K562 (cell line): ENCODE measurements around the gene CALML3. TPM values are rescaled to one million over a fixed set of nuclear protein-coding genes. Genes with fewer than 3 reads are reported as not detected.

ENCODE experiments used
- ATAC-seq: fragments of 200-7000 bp; cut with Tn5 transposase; 3 replicates; pipeline ENCODE4 v1.9.1; 2020; ENCODE audit warnings: moderate library complexity
- BruUV-seq: library from RNA; stranded (reverse); fragments of 400-500 nt; replicated peaks from 2 replicates; lab custom pipeline; 2021; lab: Mats Ljungman, UMichigan
- CTCF ChIA-PET: fragments of 300-600 bp; formaldehyde crosslinking; extraction: SDS; loops from one replicate; lab custom pipeline; 2021; ENCODE audit warnings: low intra/inter-chr PET ratio; lab: Yijun Ruan, JAX
- POLR2A ChIA-PET: fragments of 300-600, 350-650 bp; sonication (Branson Sonifier 250); formaldehyde crosslinking; extraction: SDS; loops from one replicate; lab custom pipeline; 2021; ENCODE audit warnings: antibody characterized with exemption, inconsistent platforms; lab: Yijun Ruan, JAX
- DNase-seq, 4 experiments: peaks; one replicate each; pipeline versions ENCODE4 v3.0.0 to v3.0.0-alpha.2; 2011 to 2018; ENCODE audit warnings: low spot score in 3 of 4, mixed read lengths in 3 of 4; ENCODE audit errors: extremely low read depth in 1 of 4
- FAIRE-seq: peaks from 2 replicates; lab custom pipeline; 2011; peaks lifted over from hg19 to GRCh38; lab: Jason Lieb, UNC
- H2AFZ ChIP-seq: 2 replicates; pipeline ENCODE4 v1.6.0; 2011; ENCODE audit warnings: low read depth, low read length, control low read depth, inconsistent platforms
- H3K27ac ChIP-seq: fragments of 200-600 bp; 3 replicates; pipeline ENCODE4 v1.8.0; 2011; ENCODE audit warnings: low read depth, mild to moderate bottlenecking, control low read depth, inconsistent platforms, low read length, moderate library complexity, mixed read lengths; ENCODE audit errors: extremely low read depth
- H3K27me3 ChIP-seq, 2 experiments: fragments of 300-600 bp in 1 of 2; 2 replicates in 1 of 2; 3 replicates in 1 of 2; pipeline versions ENCODE4 v1.6.0 to v1.8.0; 2011; ENCODE audit warnings: inconsistent platforms in 2 of 2, low read length in 2 of 2, mild to moderate bottlenecking in 1 of 2, mixed read lengths in 1 of 2, moderate library complexity in 1 of 2; ENCODE audit not compliant: control insufficient read depth in 2 of 2, insufficient read depth in 2 of 2
- H3K36me3 ChIP-seq: fragments of 300-600 bp; 3 replicates; pipeline ENCODE4 v1.8.0; 2011; ENCODE audit warnings: mild to moderate bottlenecking, low read length, inconsistent platforms; ENCODE audit not compliant: control insufficient read depth, insufficient read depth
- H3K4me1 ChIP-seq, 2 experiments: fragments of 200-600 bp in 1 of 2; replicated peaks in 1 of 2; 2 replicates in 1 of 2; 3 replicates in 1 of 2; pipeline versions ENCODE4 v1.5.1 to v1.8.0; 2011; ENCODE audit warnings: inconsistent platforms in 2 of 2, low read length in 2 of 2, mild to moderate bottlenecking in 1 of 2, mixed read lengths in 1 of 2, moderate library complexity in 1 of 2; ENCODE audit not compliant: control insufficient read depth in 2 of 2, insufficient read depth in 2 of 2
- H3K4me2 ChIP-seq: 2 replicates; pipeline ENCODE4 v1.6.1; 2011; ENCODE audit warnings: low read length, control low read depth, inconsistent platforms, mixed read lengths; ENCODE audit not compliant: insufficient read depth
- H3K4me3 ChIP-seq: fragments of 200-600 bp; sonication (generic), shearing (Covaris generic); 2 replicates; pipeline ENCODE4 v1.5.1; 2016; ENCODE audit warnings: control low read depth, inconsistent platforms
- H3K79me2 ChIP-seq: fragments of 200-600 bp; 3 replicates; pipeline ENCODE4 v1.8.0; 2011; ENCODE audit warnings: low read length, inconsistent platforms; ENCODE audit not compliant: control insufficient read depth, insufficient read depth
- H3K9ac ChIP-seq, 2 experiments: 2 replicates each; pipeline versions ENCODE4 v1.6.0 to v1.6.1; 2011; ENCODE audit warnings: low read depth in 2 of 2, low read length in 2 of 2, control low read depth in 1 of 2, inconsistent platforms in 1 of 2, mild to moderate bottlenecking in 1 of 2, mixed read lengths in 1 of 2; ENCODE audit not compliant: insufficient read depth in 1 of 2
- H3K9me1 ChIP-seq: one replicate; pipeline ENCODE4 v1.6.0; 2011; ENCODE audit warnings: inconsistent platforms, mild to moderate bottlenecking, low read length, moderate library complexity; ENCODE audit not compliant: control insufficient read depth, insufficient read depth
- H3K9me3 ChIP-seq: replicated peaks from 2 replicates; pipeline ENCODE4 v1.5.1; 2011; ENCODE audit warnings: low read depth, low read length, inconsistent platforms; ENCODE audit not compliant: control insufficient read depth, insufficient read depth
- H4K20me1 ChIP-seq: replicated peaks from 2 replicates; pipeline ENCODE4 v1.6.1; 2011; ENCODE audit warnings: low read length, inconsistent platforms, mixed read lengths; ENCODE audit not compliant: control insufficient read depth, insufficient read depth
- C11orf30 ChIP-seq: fragments of 450-650 bp; IDR thresholded peaks from 2 replicates; pipeline ENCODE4 v1.6.1; 2016; ENCODE audit warnings: low read depth, mild to moderate bottlenecking
- CBFA2T2 ChIP-seq: fragments of 450-650 bp; conservative IDR thresholded peaks from 2 replicates; pipeline ENCODE4 v1.6.1; 2017; ENCODE audit warnings: mild to moderate bottlenecking
- GATAD2B ChIP-seq: fragments of 450-650 bp; IDR thresholded peaks from 2 replicates; pipeline ENCODE4 v1.6.1; 2017; ENCODE audit warnings: mild to moderate bottlenecking, borderline replicate concordance
- MAFF ChIP-seq: IDR thresholded peaks from 2 replicates; pipeline ENCODE4 v1.6.1; 2012; ENCODE audit warnings: low read length, improper control_type of control experiment
- MAFG ChIP-seq: fragments of 450-650 bp; conservative IDR thresholded peaks from 2 replicates; pipeline ENCODE4 v1.6.1; 2016; ENCODE audit warnings: missing genetic modification characterization, missing compliant biosample characterization
- MAFK ChIP-seq: IDR thresholded peaks from 2 replicates; pipeline ENCODE4 v1.6.1; 2011; ENCODE audit warnings: low read length, improper control_type of control experiment
- MBD2 ChIP-seq: sonication (generic); IDR thresholded peaks from 2 replicates; pipeline ENCODE4 v1.6.1; 2016; ENCODE audit warnings: low read depth, borderline replicate concordance
- NFE2 ChIP-seq: IDR thresholded peaks from 2 replicates; pipeline ENCODE4 v1.6.1; 2014; ENCODE audit warnings: antibody characterized with exemption, low read depth
- NR2C1 ChIP-seq, 2 experiments: fragments of 450-650 bp; IDR thresholded peaks; 2 replicates each; pipeline ENCODE4 v1.6.1; 2017; ENCODE audit warnings: mild to moderate bottlenecking in 2 of 2, antibody characterized with exemption in 1 of 2, inconsistent platforms in 1 of 2, missing compliant biosample characterization in 1 of 2, missing genetic modification characterization in 1 of 2
- RHOXF2B ChIP-seq: fragments of 250-450 bp; sonication (Bioruptor Pico); conservative IDR thresholded peaks from 2 replicates; pipeline ENCODE4 v1.5.1; 2021
- ZNF3 ChIP-seq: fragments of 250-450 bp; sonication (Bioruptor Pico); IDR thresholded peaks from 2 replicates; pipeline ENCODE4 v1.5.0; 2021; ENCODE audit warnings: mild to moderate bottlenecking, moderate library complexity
- ZNF316 ChIP-seq: fragments of 450-650 bp; IDR thresholded peaks from 2 replicates; pipeline ENCODE4 v1.6.1; 2016
- ZNF764 ChIP-seq: fragments of 250-450 bp; sonication (Bioruptor Pico); IDR thresholded peaks from 2 replicates; pipeline ENCODE4 v1.4.0; 2020; ENCODE audit warnings: low read depth, mild to moderate bottlenecking, moderate library complexity
- WGBS: fragments of 100-300 bp; shearing (Covaris generic); methylation state at CpG from one replicate; pipeline ENCODE4 v1.1.6; 2016; ENCODE audit warnings: low coverage, mixed read lengths; ENCODE audit not compliant: insufficient coverage; ENCODE audit errors: missing lambda C conversion rate; 5-methylcytosine and 5-hydroxymethylcytosine counted together
- in situ Hi-C: fragments of 300-500 bp; cut with MboI; formaldehyde crosslinking; loops from 4 replicates; pipeline ENCODE4 v1.15.0; 2018; ENCODE audit warnings: inconsistent platforms, mixed read lengths
- intact Hi-C: fragments of 100-400 bp; cut with micrococcal nuclease; formaldehyde crosslinking; loops from 2 replicates; pipeline ENCODE4 v1.14.2; 2022
- polyA plus RNA-seq, 8 experiments: library from polyadenylated mRNA; depleted of rRNA in 4 of 8; stranded (reverse) in 5 of 8; unstranded in 3 of 8; fragments of >200 nt; fragmentation: Nextera tagmentation in 2 of 8; fragmentation: Illumina TruSeq in 1 of 8; extraction: Ambion mirVana in 2 of 8; extraction: Trizol in 1 of 8; gene quantifications; 2 replicates each; pipeline versions ENCODE4 v1.2.1 to v1.2.3, GENCODE V29; 2011 to 2014; ENCODE audit warnings: inconsistent platforms in 1 of 8, missing spikeins in 1 of 8
- total RNA-seq, 7 experiments: library from RNA; depleted of rRNA in 6 of 7; stranded (reverse); fragments of >200 nt in 6 of 7; fragmentation: Illumina TruSeq in 2 of 7; extraction: Trizol in 2 of 7; gene quantifications; 2 replicates each; pipeline versions ENCODE4 v1.2.1 to v1.2.3, GENCODE V29; 2011 to 2021; ENCODE audit warnings: low replicate concordance in 1 of 7
- TF ChIP-seq, protein P1 (sequence below): sonication (generic); formaldehyde crosslinking; IDR thresholded peaks from 2 replicates; pipeline ENCODE4 v1.8.0; 2022; ENCODE audit warnings: missing genetic modification reagents, mild to moderate bottlenecking, moderate library complexity, borderline replicate concordance

Gene CALML3
- total and polyA plus RNA-seq, 9 of the 15 experiments (the other 6 are each of a cell fraction or from before 2014, with no cell fraction given): not detected

DNA sequence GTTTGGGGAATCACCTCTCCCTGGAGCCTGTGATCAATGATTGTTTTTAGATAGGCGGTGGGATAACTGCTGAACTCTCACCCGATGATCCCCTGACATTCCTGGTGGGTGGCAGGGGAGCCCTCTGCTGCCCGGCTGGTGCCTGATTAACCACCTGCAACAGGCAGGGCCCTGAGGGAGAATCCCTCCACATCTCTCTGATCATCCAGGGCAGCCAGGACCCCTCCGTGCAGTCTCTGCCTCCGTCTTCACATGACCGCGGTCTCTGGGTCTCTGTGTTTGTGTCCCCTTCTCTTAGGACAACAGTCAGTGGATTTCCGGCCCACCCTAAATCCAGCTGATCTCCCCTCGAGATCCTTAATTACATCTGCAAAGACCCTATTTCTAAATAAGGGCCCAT lies 42.7 kb upstream of the CALML3 start:
- Histone ChIP-seq H3K27me3 (no peaks in the 10 kb centered on the region), H3K79me2 (peaks cover 98% of the 10 kb centered on the region), H3K4me2 (no peak overlapping the region; the same call in 1 of the 2 replicates), H3K4me1 (peaks cover 53 to 71% of the 10 kb centered on the region in 2 experiments), H3K9me3 (no peaks in the 10 kb centered on the region), H3K36me3 (peaks cover 30% of the 10 kb centered on the region), H3K27ac (no peak overlapping the region), H2AFZ (no peak overlapping the region), H3K9me1 (no peaks in the 10 kb centered on the region), H3K9ac (peak overlapping the region in 1 of 2 experiments; percentile 67; a peak in 1 of 4 replicates), H4K20me1 (no peaks in the 10 kb centered on the region), H3K4me3 (no peak overlapping the region)
- ATAC-seq (no peak), DNase-seq (no peak), FAIRE-seq (no peak)
- in situ Hi-C loops: no loop called here
- BruUV-seq: no TSS peak
- 82% methylated on average over 9 of the region's 9 CpGs for WGBS
- ChIA-PET CTCF (no interaction called here), POLR2A (interaction anchor here (0.6 kb wide), 1 partner anchor 820 kb away, joined by 3 read pairs; no protein-coding TSS in a partner anchor)
- intact Hi-C loops: loop anchor here (5.0 kb wide), 1 partner anchor 65 kb away; no protein-coding TSS in a partner anchor
- TF ChIP-seq RHOXF2B (CRISPR knock-in tag) (no peak), GATAD2B (no peak), MBD2 (0 out of 2 replicates have a peak, but pooled peaks have one; percentile 12), NR2C1 (IDR thresholded peaks at IDR 0.05) (no peak), NR2C1 (tag; IDR thresholded peaks at IDR 0.05) (peak; percentile 30; the same call in 1 of the 2 replicates)

DNA sequence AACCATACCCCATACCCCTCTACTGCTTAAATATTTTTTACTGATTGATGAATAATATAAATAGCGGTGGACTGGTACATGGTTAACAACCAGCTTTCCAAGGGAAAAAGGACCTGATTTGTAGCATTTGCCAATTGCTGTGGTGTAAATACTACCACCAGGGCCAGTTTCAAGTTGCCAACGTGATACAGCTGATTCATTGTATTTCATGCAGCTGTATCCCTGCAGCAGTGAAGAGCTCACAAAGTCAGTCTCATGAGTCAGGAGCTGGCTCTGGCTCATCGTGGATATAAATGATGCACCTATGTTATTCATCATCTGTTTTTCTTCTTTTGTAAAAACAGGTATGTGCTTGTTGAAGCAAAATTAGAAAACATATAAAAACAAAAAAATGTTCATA lies 40.6 kb upstream of the CALML3 start:
- intact Hi-C loops: loop anchor here (5.0 kb wide), 1 partner anchor 63 kb away; no protein-coding TSS in a partner anchor
- TF ChIP-seq MAFK (0 out of 2 replicates have a peak, but pooled peaks have one; percentile 21), MAFG (0 out of 2 replicates have a peak, but pooled peaks have one; percentile 22), CBFA2T2 (no peak), NFE2 (peak; percentile 61), ZNF316 (peak; percentile 65; the same call in 1 of the 2 replicates), ZNF3 (CRISPR knock-in tag) (0 out of 2 replicates have a peak, but pooled peaks have one; percentile 28), C11orf30 (peak; percentile 60), ZNF764 (no peak), MAFF (peak; percentile 16; the same call in 1 of the 2 replicates)
- TF ChIP-seq, protein P1, sequence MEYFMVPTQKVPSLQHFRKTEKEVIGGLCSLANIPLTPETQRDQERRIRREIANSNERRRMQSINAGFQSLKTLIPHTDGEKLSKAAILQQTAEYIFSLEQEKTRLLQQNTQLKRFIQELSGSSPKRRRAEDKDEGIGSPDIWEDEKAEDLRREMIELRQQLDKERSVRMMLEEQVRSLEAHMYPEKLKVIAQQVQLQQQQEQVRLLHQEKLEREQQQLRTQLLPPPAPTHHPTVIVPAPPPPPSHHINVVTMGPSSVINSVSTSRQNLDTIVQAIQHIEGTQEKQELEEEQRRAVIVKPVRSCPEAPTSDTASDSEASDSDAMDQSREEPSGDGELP (CRISPR knock-in tag): peak; percentile 11; the same call in 1 of the 2 replicates
- Histone ChIP-seq H3K27me3 (no peaks in the 10 kb centered on the region), H3K4me1 (peaks cover 51 to 72% of the 10 kb centered on the region in 2 experiments), H3K4me2 (peak overlapping the region; percentile 20), H3K36me3 (peaks cover 22% of the 10 kb centered on the region), H4K20me1 (no peaks in the 10 kb centered on the region), H3K79me2 (peaks cover 90% of the 10 kb centered on the region), H3K9me1 (no peaks in the 10 kb centered on the region), H3K9ac (no peak overlapping the region), H2AFZ (no peak overlapping the region), H3K27ac (no peak overlapping the region), H3K9me3 (no peaks in the 10 kb centered on the region), H3K4me3 (0 out of 2 replicates have a peak overlapping the region, but pooled peaks have one; percentile 43)
- CTCF ChIA-PET: no interaction called here
- WGBS: 37% methylated on average over 3 of the region's 3 CpGs
- POLR2A ChIA-PET: interaction anchor here (0.5 to 1.9 kb wide), 7 partner anchors 11 to 951 kb away, joined by 3 to 6 read pairs (median 3); no protein-coding TSS in a partner anchor
- in situ Hi-C loops: no loop called here
- no peak for ATAC-seq
- peak in 1 of 4 experiments; percentile 43 for DNase-seq
- FAIRE-seq: no peak
- no TSS peak for BruUV-seq
